Stomach (tissue), 4 donors: Measurements from ENCODE around the gene CYP4F22.

Experiments used
- POLR2A ChIP-seq, 4 donors: fragments of 450-650 bp; IDR thresholded peaks; one replicate each; pipeline ENCODE4 v1.6.1; 2016; ENCODE audit warnings: antibody characterized with exemption in 4 of 4, control low read depth in 2 of 4, mild to moderate bottlenecking in 1 of 4, moderate library complexity in 1 of 4
- POLR2AphosphoS5 ChIP-seq, 3 donors: sonication (generic); formaldehyde crosslinking; IDR thresholded peaks; one replicate each; pipeline ENCODE4 v1.6.1; 2016; ENCODE audit warnings: antibody characterized with exemption in 3 of 3
- TF ChIP-seq, protein P1 (sequence below), 7 experiments: fragments of 450-650 bp in 4 of 7; fragments of 200-600 bp in 3 of 7; sonication (generic) in 3 of 7; IDR thresholded peaks; one replicate each; pipeline ENCODE4 v1.5.1; 2016 to 2019; ENCODE audit warnings: antibody characterized with exemption in 7 of 7, control low read depth in 2 of 7, mild to moderate bottlenecking in 1 of 7

DNA sequence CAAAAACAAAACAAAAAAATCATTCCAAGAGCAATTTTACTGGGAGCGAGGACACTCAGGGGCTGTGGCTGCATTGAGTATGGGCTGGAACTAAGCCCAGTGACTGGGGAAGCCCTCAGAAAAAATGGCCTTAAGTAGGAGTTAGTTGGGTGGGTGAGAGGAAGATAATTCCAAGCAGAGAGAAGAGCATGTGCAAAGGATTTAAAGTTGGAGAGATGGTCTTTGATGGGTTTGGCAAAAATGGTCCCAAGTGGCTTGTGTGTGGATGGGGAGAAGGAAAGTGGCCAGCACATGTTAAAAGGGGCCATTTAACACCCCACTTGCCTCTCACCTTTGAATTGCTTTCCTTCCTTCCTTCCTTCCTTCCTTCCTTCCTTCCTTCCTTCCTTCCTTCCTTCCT lies 6.7 kb upstream of the CYP4F22 start:
- TF ChIP-seq POLR2A (IDR thresholded peaks at IDR 0.05) (no peak), POLR2AphosphoS5 (IDR thresholded peaks at IDR 0.05) (no peak)
- TF ChIP-seq, protein P1, sequence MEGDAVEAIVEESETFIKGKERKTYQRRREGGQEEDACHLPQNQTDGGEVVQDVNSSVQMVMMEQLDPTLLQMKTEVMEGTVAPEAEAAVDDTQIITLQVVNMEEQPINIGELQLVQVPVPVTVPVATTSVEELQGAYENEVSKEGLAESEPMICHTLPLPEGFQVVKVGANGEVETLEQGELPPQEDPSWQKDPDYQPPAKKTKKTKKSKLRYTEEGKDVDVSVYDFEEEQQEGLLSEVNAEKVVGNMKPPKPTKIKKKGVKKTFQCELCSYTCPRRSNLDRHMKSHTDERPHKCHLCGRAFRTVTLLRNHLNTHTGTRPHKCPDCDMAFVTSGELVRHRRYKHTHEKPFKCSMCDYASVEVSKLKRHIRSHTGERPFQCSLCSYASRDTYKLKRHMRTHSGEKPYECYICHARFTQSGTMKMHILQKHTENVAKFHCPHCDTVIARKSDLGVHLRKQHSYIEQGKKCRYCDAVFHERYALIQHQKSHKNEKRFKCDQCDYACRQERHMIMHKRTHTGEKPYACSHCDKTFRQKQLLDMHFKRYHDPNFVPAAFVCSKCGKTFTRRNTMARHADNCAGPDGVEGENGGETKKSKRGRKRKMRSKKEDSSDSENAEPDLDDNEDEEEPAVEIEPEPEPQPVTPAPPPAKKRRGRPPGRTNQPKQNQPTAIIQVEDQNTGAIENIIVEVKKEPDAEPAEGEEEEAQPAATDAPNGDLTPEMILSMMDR (IDR thresholded peaks at IDR 0.05) = no peak
